HG03060 (cell line): Measurements from ENCODE around the gene RTP5.

Experiments
- ATAC-seq: cut with Tn5 transposase; IDR thresholded peaks from one replicate; pipeline ENCODE4 v1.9.1; 2021; ENCODE audit warnings: low read depth, moderate number of reproducible peaks; ENCODE audit not compliant: unreplicated experiment

Gene RTP5

GRCh38 chr2:241843321-241844065, 26.0 kb upstream of the RTP5 start:
- ATAC-seq = no peak

- ATAC-seq = no peak
Observed at GRCh38 chr2:241844066-241844728, 25.3 kb upstream of the RTP5 start.

GRCh38 chr2:241844831-241845578, 24.5 kb upstream of the RTP5 start:
- no peak for ATAC-seq

GRCh38 chr2:241846406-241846805, 23.1 kb upstream of the RTP5 start:
- no peak for ATAC-seq

GRCh38 chr2:241848761-241849615, 20.5 kb upstream of the RTP5 start:
- ATAC-seq = no peak

- ATAC-seq = no peak
Observed at GRCh38 chr2:241849616-241850543, 19.6 kb upstream of the RTP5 start.

- no peak for ATAC-seq
Observed at GRCh38 chr2:241850544-241851324, 18.8 kb upstream of the RTP5 start.

- no peak for ATAC-seq
Observed at GRCh38 chr2:241851325-241852115, 18.0 kb upstream of the RTP5 start.

- no peak for ATAC-seq
Observed at GRCh38 chr2:241852116-241852980, 17.2 kb upstream of the RTP5 start.

GRCh38 chr2:241852981-241853631, 16.4 kb upstream of the RTP5 start:
- no peak for ATAC-seq

GRCh38 chr2:241853651-241854341, 15.7 kb upstream of the RTP5 start:
- ATAC-seq = no peak

GRCh38 chr2:241854342-241855244, 14.9 kb upstream of the RTP5 start:
- ATAC-seq = no peak

- no peak for ATAC-seq
Observed at GRCh38 chr2:241855245-241855887, 14.2 kb upstream of the RTP5 start.

- no peak for ATAC-seq
Observed at GRCh38 chr2:241855888-241856422, 13.6 kb upstream of the RTP5 start.
